GM13976 (cell line): ENCODE data around the gene NUP155.

Experiments used
- DNase-seq: peaks from one replicate; pipeline ENCODE4 v3.0.0; 2012; ENCODE audit warnings: low spot score
- CTCF ChIP-seq: IDR thresholded peaks from 2 replicates; pipeline ENCODE4 v1.5.1; 2012; ENCODE audit warnings: borderline replicate concordance, mild to moderate bottlenecking; ENCODE audit not compliant: insufficient read depth; ENCODE audit errors: extremely low read depth, missing control alignments, control extremely low read depth
- in situ Hi-C: fragments of 300-500 bp; cut with MboI; formaldehyde crosslinking; loops from one replicate; pipeline ENCODE4 v1.12.0; 2022; ENCODE audit warnings: low sequenced_read_pairs, mixed read lengths, inconsistent platforms; ENCODE audit not compliant: unreplicated experiment

NUP155 gene

GRCh38 chr5:37249815-37250164 is 121.1 kb downstream of the NUP155 start:
- TF ChIP-seq CTCF, result no peak
- in situ Hi-C loops, result no loop called here

GRCh38 chr5:37248970-37249814 is 121.7 kb downstream of the NUP155 start, which contains the start of gene CPLANE1:
CPLANE1 (minus strand) TSS chr5:37249376; CDS start chr5:37247698, 1,678 bp downstream.
- in situ Hi-C loops, result no loop called here
- DNase-seq, result peak; percentile 89
- TF ChIP-seq CTCF, result no peak

More at GRCh38 chr5:37249815-37250164, 121.1 kb downstream of the NUP155 start:
- peak; percentile 15 for DNase-seq

GRCh38 chr5:37248421-37248969 is 122.4 kb downstream of the NUP155 start:
- DNase-seq, result no peak
- TF ChIP-seq CTCF, result no peak
- in situ Hi-C loops, result no loop called here

DNA sequence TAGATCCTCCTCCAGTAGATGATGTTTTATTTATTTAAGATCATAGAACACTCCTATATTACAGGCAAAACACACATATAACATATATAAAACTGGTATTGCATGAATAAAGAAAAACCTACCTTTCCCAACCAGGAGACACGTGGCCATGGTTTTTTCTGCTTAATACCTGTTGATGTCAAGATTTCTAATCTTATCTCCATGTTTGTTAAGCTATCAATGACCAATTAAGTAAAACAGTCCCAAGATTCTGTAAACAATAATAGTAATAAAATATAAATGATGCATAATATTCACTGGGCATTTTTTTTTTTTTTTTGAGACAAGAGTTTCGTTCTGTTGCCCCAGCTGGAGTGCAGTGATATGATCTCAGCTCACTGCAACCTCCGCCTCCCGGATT is 123.4 kb downstream of the NUP155 start:
- no peak for TF ChIP-seq CTCF
- in situ Hi-C loops, result no loop called here
- no peak for DNase-seq

DNA sequence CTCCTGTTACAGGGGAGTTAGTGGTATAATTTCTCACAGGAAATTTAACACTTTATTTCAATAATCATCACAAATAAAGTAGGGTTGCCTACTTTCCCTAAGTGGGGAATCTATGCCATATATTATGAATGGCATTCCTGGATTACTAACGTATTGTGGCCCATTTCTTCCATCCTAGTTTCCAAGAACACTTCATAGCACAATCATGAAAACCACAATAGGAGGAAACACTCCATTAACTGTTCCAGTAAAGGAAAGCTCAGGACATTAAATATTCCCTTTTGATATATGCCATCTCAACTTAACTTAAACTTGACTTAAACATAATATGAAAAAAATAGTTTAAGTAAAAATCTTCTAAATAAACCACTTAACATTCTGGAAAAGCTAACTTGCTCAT is 123.9 kb downstream of the NUP155 start:
- TF ChIP-seq CTCF, result no peak
- in situ Hi-C loops, result no loop called here
- no peak for DNase-seq
